Pancreas (tissue), 10 donors: ENCODE results near the gene VPS18. TPM values are rescaled to one million over a fixed set of nuclear protein-coding genes. Genes with fewer than 3 reads are reported as not detected.

Source experiments
- ATAC-seq, 4 donors: fragments of 200-7000 bp; cut with Tn5 transposase; one replicate each; pipeline versions ENCODE4 v1.8.0 to v1.9.1; 2020; ENCODE audit warnings: mild to moderate bottlenecking in 4 of 4, moderate library complexity in 4 of 4
- DNase-seq, 6 donors: peaks; one replicate each; pipeline ENCODE4 v3.0.0-alpha.2; 2020
- FAIRE-seq: peaks from 2 replicates; lab custom pipeline; 2012; peaks lifted over from hg19 to GRCh38; lab: Jason Lieb, UNC
- H3K27ac ChIP-seq, 4 donors: fragments of 200-600 bp; sonication (generic); 1 replicate in 3 of 4; 2 replicates in 1 of 4; pipeline versions ENCODE4 v1.5.0 to v1.8.0; 2020
- H3K27me3 ChIP-seq, 4 donors: fragments of 200-600 bp; one replicate each; pipeline ENCODE4 v1.8.0; 2021
- H3K36me3 ChIP-seq, 3 donors: fragments of 200-600 bp; sonication (generic) in 1 of 3; one replicate each; pipeline versions ENCODE4 v1.5.0 to v1.8.0; 2020 to 2021
- H3K4me1 ChIP-seq, 3 donors: fragments of 200-600 bp; one replicate each; pipeline ENCODE4 v1.8.0; 2021
- H3K4me3 ChIP-seq, 4 donors: fragments of 200-600 bp; sonication (generic) in 2 of 4; one replicate each; pipeline versions ENCODE4 v1.5.0 to v1.8.0; 2020 to 2021
- H3K9me3 ChIP-seq, 4 donors: fragments of 200-600 bp; one replicate each; pipeline ENCODE4 v1.8.0; 2021
- WGBS, 2 donors: extraction: QIAGEN DNeasy Blood & Tissue Kit; methylation state at CpG; one replicate each; pipeline ENCODE4 v1.1.7; 2013; 5-methylcytosine and 5-hydroxymethylcytosine counted together
- intact Hi-C, 3 donors: fragments of 100-400 bp; cut with DNase I; formaldehyde crosslinking; loops; one replicate each; pipeline versions ENCODE4 v1.11.1 to v1.14.2; 2022
- polyA plus RNA-seq, 2 donors: library from polyadenylated mRNA; stranded (reverse); fragments of 200-250 nt; gene quantifications; one replicate each; pipeline ENCODE4 v1.2.3, GENCODE V29; 2013
- total RNA-seq, 6 donors: library from RNA; stranded (reverse); fragmentation: NEBNext Ultra II Directional in 4 of 6; extraction: Animal tissue kit (Norgen Biotek cat#: 25700) in 4 of 6; gene quantifications; one replicate each; pipeline versions ENCODE4 v1.2.1 to v1.2.4, GENCODE V29; 2021 to 2023
- TF ChIP-seq, protein P1 (sequence below), 4 donors: fragments of 200-600 bp; sonication (generic) in 3 of 4; IDR thresholded peaks; one replicate each; pipeline versions ENCODE4 v1.5.0 to v1.8.0; 2021; ENCODE audit warnings: antibody characterized with exemption in 4 of 4
- donor health status: healthy with polysubstance abuse.
- donor health status: DM: no; HTN: no; CAD: no; lungs with moderate emphysema.
- donor health status: DM: no; HTN: no; CAD: no.
- donor health status: control.
- donor health status: control.
- donor health status: Bipolar disorder and iron deficiency.
- donor health status: DM: yes; HTN: yes; CAD: no.
- donor health status: DM: no; HTN: no; CAD: no.
- donor health status: DM: no; HTN: no; CAD: no.
- donor health status: DM: yes; HTN: yes; CAD: no.

Gene VPS18
- total and polyA plus RNA-seq, 8 donors = 4.4 to 12.5 (median 6.8) TPM

DNA sequence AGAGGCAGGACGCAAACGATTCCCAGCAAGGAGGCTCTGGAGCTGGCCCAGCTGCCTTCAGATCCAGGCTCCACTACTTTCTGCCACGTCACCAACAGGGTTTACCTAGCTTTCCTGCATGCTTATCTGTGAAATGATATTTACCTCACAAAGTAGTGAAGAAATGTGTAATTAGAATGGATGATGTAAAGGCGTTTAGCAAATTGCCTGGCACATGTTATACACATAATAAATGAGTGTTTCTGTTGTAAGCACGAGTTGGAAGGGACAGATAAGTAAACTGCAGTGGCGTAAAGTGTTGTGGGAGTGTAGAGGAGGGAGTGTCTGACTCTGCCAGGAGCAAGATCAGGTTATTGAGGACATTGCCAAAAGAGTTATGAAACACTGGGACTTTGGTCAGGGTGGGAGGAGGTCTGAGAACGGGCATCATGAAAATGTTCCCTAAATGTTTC is 55.5 kb downstream of the VPS18 start:
- Histone ChIP-seq H3K36me3 (no peaks in the 10 kb centered on the region), H3K4me1 (peaks cover 14 to 21% (median 18%) of the 10 kb centered on the region in 3 donors), H3K4me3 (no peak overlapping the region), H3K9me3 (no peaks in the 10 kb centered on the region), H3K27ac (peak overlapping the region; percentile 25 to 64 (median 46)), H3K27me3 (no peaks in the 10 kb centered on the region)
- 15 to 17% methylated on average over 7 of the region's 7 CpGs for WGBS, 2 donors
- FAIRE-seq = no peak
- intact Hi-C loops = no loop called here
- peak; percentile 26 to 54 (median 38) for ATAC-seq
- DNase-seq = peak in 4 of 6 donors; percentile 49 to 75 (median 66)
- TF ChIP-seq, protein P1, sequence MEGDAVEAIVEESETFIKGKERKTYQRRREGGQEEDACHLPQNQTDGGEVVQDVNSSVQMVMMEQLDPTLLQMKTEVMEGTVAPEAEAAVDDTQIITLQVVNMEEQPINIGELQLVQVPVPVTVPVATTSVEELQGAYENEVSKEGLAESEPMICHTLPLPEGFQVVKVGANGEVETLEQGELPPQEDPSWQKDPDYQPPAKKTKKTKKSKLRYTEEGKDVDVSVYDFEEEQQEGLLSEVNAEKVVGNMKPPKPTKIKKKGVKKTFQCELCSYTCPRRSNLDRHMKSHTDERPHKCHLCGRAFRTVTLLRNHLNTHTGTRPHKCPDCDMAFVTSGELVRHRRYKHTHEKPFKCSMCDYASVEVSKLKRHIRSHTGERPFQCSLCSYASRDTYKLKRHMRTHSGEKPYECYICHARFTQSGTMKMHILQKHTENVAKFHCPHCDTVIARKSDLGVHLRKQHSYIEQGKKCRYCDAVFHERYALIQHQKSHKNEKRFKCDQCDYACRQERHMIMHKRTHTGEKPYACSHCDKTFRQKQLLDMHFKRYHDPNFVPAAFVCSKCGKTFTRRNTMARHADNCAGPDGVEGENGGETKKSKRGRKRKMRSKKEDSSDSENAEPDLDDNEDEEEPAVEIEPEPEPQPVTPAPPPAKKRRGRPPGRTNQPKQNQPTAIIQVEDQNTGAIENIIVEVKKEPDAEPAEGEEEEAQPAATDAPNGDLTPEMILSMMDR (IDR thresholded peaks at IDR 0.05) = no peak

DNA sequence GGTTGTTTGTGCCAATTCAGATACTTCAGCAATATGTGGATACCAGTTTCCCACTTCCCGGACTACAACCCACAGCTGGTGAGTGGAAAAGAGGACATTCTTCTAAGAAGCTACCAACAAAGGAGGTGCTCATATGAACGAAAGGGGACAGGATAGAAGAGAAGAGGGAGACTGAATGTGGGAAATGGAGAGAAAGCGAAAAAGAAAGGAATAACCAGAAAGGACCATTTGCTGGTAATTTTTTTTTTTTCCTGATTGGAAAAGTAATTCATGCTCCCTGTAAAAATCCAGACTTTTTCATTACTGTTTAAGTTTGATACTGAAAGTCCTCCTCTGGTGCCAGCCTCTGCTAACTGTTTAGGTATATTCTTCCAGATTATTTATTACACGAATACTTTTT is 57.5 kb downstream of the VPS18 start:
- FAIRE-seq (no peak), ATAC-seq (no peak), DNase-seq (no peak)
- TF ChIP-seq, protein P1 (IDR thresholded peaks at IDR 0.05) = no peak
- H3K27ac ChIP-seq = peak overlapping the region in 2 of 4 donors; percentile 74 to 78
- no peaks in the 10 kb centered on the region for H3K36me3 ChIP-seq
- H3K27me3 ChIP-seq = no peaks in the 10 kb centered on the region
- intact Hi-C loops = no loop called here
- 70 to 75% methylated on average over 4 of the region's 4 CpGs for WGBS, 2 donors
- no peaks in the 10 kb centered on the region for H3K9me3 ChIP-seq
- peaks cover 14 to 30% (median 18%) of the 10 kb centered on the region in 3 donors for H3K4me1 ChIP-seq
- H3K4me3 ChIP-seq = no peak overlapping the region

DNA sequence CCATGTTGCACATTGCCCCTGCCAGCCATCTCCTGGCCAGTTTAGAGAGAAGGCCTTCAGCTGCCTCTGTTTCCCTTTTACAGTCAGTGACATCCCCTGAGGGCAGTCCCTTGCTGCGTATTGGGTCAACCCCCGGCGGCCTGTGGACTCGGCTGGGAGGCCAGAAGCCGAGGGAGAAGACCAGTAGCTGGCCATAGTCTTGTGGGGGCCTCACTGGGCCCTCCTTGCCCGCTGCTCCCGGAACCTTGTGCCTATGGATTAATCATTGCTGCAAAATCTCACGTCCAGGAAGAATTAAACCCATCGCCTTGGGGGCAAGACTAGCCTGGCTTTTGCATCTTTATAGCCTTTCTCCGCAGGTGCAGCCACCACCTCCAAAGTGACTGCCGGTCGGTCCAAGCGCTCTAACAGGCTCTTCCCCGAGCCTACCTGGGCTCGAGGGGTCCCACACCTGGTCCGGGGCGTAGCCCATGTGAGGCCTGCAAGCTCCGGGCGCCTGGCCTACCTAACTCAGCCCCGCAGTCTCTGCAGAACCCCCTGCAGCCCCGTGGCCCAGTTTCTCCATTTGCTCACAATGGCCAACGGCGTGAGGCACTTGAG is 58.2 kb downstream of the VPS18 start:
- ATAC-seq (no peak), FAIRE-seq (no peak), DNase-seq (peak in 1 of 6 donors; percentile 54)
- WGBS, 2 donors = 28 to 34% methylated on average over 23 of the region's 23 CpGs
- H3K27ac ChIP-seq = peak overlapping the region; percentile 74 to 85 (median 78)
- no peaks in the 10 kb centered on the region for H3K36me3 ChIP-seq
- H3K9me3 ChIP-seq = no peaks in the 10 kb centered on the region
- intact Hi-C loops = no loop called here
- H3K4me1 ChIP-seq = peaks cover 14 to 30% (median 23%) of the 10 kb centered on the region in 3 donors
- peak overlapping the region; percentile 38 to 67 (median 54) for H3K4me3 ChIP-seq
- TF ChIP-seq, protein P1 (IDR thresholded peaks at IDR 0.05) = no peak
- H3K27me3 ChIP-seq = no peaks in the 10 kb centered on the region

DNA sequence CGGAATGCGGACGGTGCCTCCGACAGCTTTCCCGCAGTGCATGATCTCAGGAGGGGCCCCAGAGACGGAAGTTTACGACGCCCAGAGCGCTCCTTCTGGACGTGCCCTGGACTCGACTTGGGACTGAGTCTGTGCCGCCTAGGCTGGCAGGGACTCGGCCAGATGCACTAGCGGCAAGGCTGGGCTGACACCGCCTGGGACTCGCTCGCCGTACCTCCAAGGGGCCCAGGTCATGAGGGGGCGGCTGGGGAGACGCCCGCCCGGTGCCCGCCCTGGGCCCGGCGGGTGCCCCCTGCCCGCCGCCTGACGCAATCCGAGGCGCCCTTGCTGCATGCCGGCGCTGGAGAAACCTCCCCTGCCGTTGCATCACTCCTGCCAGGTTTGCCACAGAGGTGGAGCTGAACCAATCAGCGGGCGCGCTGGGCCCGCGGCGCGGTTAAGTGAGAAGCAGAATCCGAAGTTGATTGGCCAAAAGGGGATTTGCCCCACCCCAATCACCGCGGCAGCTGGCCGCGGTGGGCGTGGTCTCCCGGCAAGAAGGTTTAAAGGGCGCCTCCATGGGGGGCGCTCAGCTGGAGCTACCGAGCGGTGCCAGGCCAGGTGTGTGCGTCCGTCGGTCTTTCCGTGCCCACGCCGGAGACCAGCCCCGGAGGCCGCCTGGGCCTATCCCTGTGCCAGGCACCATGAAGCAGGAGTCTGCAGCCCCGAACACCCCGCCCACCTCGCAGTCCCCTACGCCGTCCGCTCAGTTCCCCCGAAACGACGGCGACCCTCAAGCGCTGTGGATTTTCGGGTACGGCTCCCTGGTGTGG is 58.9 kb downstream of the VPS18 start, which contains the start of gene CHAC1:
TSS of gene CHAC1 (plus strand) at position 571 of the 812 bp plus-strand sequence. CDS start at position 684, 113 bp downstream.
- DNase-seq = peak; percentile 95 to 98 (median 96)
- Histone ChIP-seq H3K9me3 (no peaks in the 10 kb centered on the region), H3K4me3 (peak within 1 kb of the TSS; percentile 38 to 67 (median 54)), H3K4me1 (peaks cover 14 to 30% (median 30%) of the 10 kb centered on the region in 3 donors), H3K27me3 (no peaks in the 10 kb centered on the region), H3K36me3 (no peaks in the 10 kb centered on the region), H3K27ac (peak within 1 kb of the TSS; percentile 74 to 85 (median 78))
- intact Hi-C loops = no loop called here
- ATAC-seq = peak; percentile 86 to 92 (median 90)
- no peak for FAIRE-seq
- WGBS, 2 donors = 1% methylated on average over 71 to 72 of the region's 72 CpGs
- TF ChIP-seq, protein P1 (IDR thresholded peaks at IDR 0.05) = no peak

Other genes starting within 250 kb of the VPS18 start
- 1 to 10 TPM in 1 of 6 donors, under 1 TPM in 5; 0.19 to 1.3 (median 0.58) TPM for gene RAD51, start 199.3 kb upstream of the VPS18 start, total RNA-seq
- under 1 TPM; 0.15 to 0.42 TPM for gene RAD51, start 199.3 kb upstream of the VPS18 start, polyA plus RNA-seq
- gene RMDN3, start 139.2 kb upstream of the VPS18 start, total RNA-seq = 10 to 100 TPM; 16.6 to 21.2 (median 17.2) TPM
- gene RMDN3, start 139.2 kb upstream of the VPS18 start, polyA plus RNA-seq = 10 to 100 TPM; 11.9 to 21.3 TPM
- gene GCHFR, start 130.4 kb upstream of the VPS18 start, total RNA-seq = 10 to 100 TPM in 1 of 6 donors, 1 to 10 TPM in 5; 4.9 to 10.8 (median 7.4) TPM
- gene GCHFR, start 130.4 kb upstream of the VPS18 start, polyA plus RNA-seq = 10 to 100 TPM; 13.8 to 21.4 TPM
- gene C15orf62, start 124.5 kb upstream of the VPS18 start, total RNA-seq = under 1 TPM in 5 of 6 donors, not detected in 1; 0.06 to 0.23 (median 0.12) TPM
- under 1 TPM; 0.16 to 0.46 TPM for gene C15orf62, start 124.5 kb upstream of the VPS18 start, polyA plus RNA-seq
- gene ZFYVE19, start 87.4 kb upstream of the VPS18 start, total RNA-seq = 10 to 100 TPM in 2 of 6 donors, 1 to 10 TPM in 4; 7.4 to 14.4 (median 8.2) TPM
- 10 to 100 TPM; 19.0 to 27.3 TPM for gene ZFYVE19, start 87.4 kb upstream of the VPS18 start, polyA plus RNA-seq
- 10 to 100 TPM; 12.2 to 23.1 (median 14.8) TPM for gene DNAJC17, start 87.0 kb upstream of the VPS18 start, total RNA-seq
- gene DNAJC17, start 87.0 kb upstream of the VPS18 start, polyA plus RNA-seq = 10 to 100 TPM; 54.9 to 57.6 TPM
- under 1 TPM in 2 of 6 donors, not detected in 4; 0.23 to 0.37 TPM for gene PPP1R14D, start 65.7 kb upstream of the VPS18 start, total RNA-seq
- 1 to 10 TPM in 1 of 2 donors, under 1 TPM in 1; 0.72 to 2.6 TPM for gene PPP1R14D, start 65.7 kb upstream of the VPS18 start, polyA plus RNA-seq
- gene SPINT1, start 50.4 kb upstream of the VPS18 start, total RNA-seq = 100 to 1,000 TPM in 1 of 6 donors, 10 to 100 TPM in 5; 39.6 to 123 (median 51.1) TPM
- gene SPINT1, start 50.4 kb upstream of the VPS18 start, polyA plus RNA-seq = 10 to 100 TPM; 39.3 to 67.1 TPM
- gene RHOV, start 20.2 kb upstream of the VPS18 start, total RNA-seq = 10 to 100 TPM in 4 of 6 donors, 1 to 10 TPM in 2; 3.5 to 19.8 (median 10.9) TPM
- gene RHOV, start 20.2 kb upstream of the VPS18 start, polyA plus RNA-seq = 10 to 100 TPM in 1 of 2 donors, 1 to 10 TPM in 1; 8.1 to 11.9 TPM
- gene DLL4, start 34.9 kb downstream of the VPS18 start, total RNA-seq = 1 to 10 TPM; 1.3 to 4.5 (median 1.9) TPM
- 1 to 10 TPM; 2.6 to 4.8 TPM for gene DLL4, start 34.9 kb downstream of the VPS18 start, polyA plus RNA-seq
- 10 to 100 TPM in 1 of 6 donors, 1 to 10 TPM in 4, under 1 TPM in 1; 0.40 to 90.5 (median 2.2) TPM for gene CHAC1, start 59.0 kb downstream of the VPS18 start, total RNA-seq
- gene CHAC1, start 59.0 kb downstream of the VPS18 start, polyA plus RNA-seq = 1 to 10 TPM; 2.5 to 6.1 TPM
- 10 to 100 TPM in 3 of 6 donors, 1 to 10 TPM in 3; 6.8 to 11.7 (median 9.1) TPM for gene INO80, start 221.8 kb downstream of the VPS18 start, total RNA-seq
- 1 to 10 TPM; 4.7 to 5.5 TPM for gene INO80, start 221.8 kb downstream of the VPS18 start, polyA plus RNA-seq